HG03571 (cell line): ENCODE measurements around the gene LRRC59.
"Not testable (repeated sequence)": the region's sequence is repeated elsewhere in the genome, so short reads cannot be mapped to it uniquely, and the experiment has no call there.

Source experiments
- ATAC-seq: cut with Tn5 transposase; IDR thresholded peaks from one replicate; pipeline ENCODE4 v1.9.1; 2021; ENCODE audit not compliant: unreplicated experiment

Gene LRRC59

DNA sequence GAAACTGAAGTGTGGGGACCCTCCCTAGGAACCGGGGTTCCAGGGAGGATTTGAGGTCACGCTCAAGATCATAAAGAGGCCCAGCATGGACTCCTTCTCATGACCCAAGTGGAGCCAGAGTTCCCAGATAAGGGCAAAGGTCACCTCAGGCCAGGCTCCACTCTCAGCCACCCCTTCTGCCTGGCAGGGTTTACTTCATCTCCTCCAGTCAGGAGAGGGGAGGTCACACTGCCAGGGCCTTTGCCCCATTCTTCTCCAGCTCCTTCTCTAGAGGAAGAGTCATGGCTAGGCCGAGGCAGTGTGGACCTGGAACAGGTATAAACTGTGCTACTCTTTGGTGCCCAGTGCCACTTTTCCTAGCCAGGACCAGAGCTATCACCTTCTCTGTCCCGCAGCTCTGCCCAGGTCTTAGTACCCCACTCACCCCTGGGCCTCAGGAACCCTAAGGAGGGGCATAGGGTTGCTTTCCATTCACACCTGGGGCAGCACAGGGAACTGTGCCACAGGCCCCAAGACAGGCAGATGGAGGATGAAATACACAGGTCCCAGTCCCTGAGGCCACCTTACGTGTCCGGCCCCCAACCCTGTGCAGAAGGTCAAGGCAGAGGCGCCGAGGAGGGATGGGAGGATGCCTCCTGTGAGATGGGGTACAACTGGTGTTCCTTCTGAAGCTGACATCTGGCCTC lies 27.8 kb upstream of the LRRC59 start:
- no peak for ATAC-seq

DNA sequence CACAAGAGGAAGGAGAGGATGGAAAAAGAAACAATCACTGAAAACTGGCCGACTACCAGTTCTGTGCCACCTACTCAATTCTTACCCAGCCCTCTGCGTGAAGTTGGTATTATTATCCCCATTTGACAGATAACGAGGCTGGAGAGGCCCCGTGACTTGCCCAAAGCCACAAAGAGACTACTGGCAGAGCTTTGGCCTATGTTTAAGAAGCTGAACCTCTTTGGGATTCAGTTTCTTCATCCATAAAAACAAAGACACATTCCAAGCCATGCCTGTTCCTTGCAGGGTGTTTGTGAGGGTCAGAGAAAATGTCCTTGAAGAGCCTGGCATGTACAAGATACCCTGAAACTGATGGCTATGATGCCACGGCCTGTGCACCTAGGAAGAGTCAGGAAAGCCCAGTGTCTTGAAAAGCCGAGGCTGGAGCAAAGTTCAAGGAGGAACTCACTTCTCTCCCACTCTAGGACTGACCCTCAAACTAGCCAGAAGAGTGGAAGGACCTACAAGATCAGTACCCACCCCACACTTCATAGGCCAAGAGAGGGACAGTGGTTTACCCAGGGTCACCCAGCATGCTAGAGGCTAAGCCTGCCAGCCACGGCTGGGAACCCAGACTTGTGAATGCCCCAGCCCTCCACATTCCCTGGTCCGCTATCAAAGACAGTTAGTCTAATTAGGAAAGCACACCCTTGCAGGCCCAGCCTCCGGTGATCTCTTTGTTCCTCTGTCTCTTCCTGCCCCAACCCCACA lies 27.1 kb upstream of the LRRC59 start:
- no peak for ATAC-seq

DNA sequence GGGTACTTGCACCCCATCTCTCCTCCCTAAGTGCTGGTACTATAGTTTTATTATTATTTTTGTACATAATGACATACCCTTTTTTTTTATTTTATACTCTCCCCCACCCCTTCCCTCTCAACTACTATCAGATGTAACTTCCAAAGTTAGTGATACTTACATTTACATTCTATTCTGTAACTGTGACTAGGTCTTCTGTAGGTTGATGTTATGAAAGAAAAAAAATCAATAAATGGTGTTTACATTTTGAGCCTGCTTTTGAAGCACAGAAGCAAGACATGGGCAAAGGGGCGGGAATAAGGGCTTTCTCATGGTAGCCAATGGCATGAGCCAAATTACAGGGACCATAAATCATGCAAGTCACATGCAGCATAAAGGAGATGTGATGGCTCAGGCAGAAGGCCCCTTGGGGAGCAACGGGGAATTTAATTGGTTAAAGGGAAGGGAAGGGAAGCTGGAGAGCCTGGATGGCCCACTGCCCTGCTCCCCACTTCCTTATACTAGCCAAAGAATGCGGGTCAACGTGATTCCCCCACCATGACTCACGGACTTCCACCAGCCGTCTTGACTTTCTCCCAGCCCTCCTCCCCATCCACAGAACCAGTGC lies 26.3 kb upstream of the LRRC59 start:
- no peak for ATAC-seq

DNA sequence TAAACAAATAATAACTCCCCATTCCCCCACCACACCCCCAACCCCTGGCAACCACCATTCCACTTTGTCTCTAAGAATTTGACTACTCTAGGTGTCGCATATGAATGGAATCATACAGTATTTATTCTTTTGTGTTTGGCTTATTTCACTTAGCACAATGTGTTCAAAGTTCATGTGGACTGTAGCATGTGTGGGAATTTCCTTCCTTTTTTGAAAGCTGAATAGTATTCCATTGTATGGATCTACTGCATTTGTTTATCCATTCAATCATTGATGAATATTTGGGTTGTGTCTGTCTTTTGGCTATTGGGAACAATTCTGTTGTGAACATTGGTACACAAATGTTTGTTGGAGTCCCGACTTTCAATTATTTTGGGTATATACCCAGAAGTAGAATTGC lies 25.4 kb upstream of the LRRC59 start:
- ATAC-seq = no peak

DNA sequence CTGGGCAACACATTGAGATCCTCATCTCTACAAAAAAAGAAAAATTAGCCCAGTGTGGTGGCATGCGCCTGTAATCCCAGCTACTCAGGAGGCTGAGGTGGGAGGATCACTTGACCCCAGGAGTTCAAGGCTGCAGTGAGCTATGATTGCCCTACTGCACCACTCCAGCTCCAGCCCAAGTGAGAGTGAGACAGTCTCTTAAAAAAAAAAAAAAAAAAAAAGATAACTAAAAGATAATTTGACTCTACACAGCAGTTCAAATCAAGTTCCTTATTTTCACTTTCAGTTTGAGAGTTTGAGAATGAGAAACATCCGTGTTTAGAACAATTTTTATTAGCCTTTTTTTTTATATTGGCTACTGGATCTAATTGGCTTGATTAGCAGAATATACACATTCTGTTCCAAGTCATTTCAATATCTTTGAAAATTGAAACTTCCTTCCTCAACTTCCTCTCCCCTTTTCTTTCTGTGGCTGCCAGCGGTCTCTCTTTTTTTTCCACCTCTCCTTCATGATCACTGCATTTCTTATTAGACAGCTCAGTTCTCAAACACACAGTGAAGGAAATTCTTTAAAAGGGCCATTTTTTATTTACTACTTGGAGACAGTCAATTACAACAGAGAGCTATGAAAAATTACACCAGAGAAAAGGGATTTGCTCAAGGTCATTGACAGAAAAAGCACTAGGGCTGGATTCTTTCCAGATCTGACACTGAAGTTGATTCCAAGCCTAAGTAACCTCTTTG lies 24.2 kb upstream of the LRRC59 start:
- no peak for ATAC-seq

DNA sequence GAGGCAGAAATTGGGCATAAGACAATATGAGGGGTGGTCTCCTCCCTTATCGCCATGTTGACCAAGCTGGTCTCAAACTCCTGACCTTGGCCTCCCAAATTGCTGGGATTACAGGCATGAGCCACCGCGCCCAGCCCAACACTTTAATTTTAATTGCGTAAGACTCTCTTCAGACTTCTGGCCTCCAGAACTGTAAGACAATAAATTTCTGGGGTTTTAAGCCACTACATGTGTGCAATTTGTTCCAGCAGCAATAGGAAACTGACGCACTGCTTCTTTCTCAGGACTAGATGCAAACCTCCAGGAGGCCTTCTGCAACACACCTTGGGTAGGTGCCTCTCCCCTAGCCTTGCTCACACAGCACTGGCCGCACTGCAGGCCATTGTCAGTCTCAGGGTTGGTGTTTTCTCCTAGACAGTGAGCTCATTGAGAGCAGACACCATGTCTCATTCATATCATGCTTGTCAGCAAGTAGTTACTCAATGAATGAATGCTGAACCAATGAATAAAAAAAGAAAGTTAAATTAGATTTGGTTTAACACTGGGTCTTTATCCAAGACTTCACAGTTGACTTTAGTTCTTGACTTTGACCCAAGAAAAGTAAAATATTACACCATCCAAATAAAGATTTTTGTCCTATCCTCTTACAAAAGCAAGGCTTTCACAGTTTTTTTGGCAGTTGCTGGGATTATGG lies 23.2 kb upstream of the LRRC59 start:
- ATAC-seq = no peak

DNA sequence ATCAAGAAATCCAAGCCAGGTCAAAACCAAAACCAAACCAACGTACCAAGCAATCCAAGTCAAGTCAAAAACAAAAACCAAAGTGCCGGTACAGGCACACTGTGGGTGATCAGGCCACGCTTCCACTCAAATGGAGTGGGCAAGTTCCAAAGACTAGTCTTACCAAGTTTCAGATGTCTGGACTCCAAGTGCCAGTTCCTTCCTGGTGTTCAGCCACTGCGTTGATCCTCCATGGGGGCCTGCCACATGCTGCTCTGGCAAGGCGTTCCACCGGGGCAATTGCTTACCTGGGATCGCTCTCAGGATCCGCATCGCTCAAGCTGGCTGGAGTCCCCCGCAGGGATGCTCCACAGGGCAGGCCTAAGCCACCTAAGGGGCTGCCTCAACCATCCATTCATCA lies 22.3 kb upstream of the LRRC59 start:
- not testable (repeated sequence) for ATAC-seq

DNA sequence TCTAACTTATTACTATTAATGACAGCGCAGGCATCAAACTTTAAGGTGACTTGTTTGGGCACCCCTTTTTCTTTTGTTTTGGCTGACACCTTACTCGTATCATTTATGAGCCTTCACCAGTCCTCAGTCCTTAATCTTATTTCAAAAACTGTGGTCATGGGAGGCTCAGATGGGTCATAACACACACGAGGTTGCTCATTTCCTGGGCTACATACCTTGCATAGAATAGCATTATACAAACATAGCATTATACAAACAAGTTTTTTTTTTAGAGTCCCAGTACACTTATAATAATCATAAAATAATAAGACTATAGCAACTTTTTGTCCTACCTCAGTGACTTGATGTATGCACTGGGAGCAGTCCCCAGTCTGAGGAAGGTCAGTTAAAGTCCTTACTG lies 17.5 kb upstream of the LRRC59 start:
- no peak for ATAC-seq

DNA sequence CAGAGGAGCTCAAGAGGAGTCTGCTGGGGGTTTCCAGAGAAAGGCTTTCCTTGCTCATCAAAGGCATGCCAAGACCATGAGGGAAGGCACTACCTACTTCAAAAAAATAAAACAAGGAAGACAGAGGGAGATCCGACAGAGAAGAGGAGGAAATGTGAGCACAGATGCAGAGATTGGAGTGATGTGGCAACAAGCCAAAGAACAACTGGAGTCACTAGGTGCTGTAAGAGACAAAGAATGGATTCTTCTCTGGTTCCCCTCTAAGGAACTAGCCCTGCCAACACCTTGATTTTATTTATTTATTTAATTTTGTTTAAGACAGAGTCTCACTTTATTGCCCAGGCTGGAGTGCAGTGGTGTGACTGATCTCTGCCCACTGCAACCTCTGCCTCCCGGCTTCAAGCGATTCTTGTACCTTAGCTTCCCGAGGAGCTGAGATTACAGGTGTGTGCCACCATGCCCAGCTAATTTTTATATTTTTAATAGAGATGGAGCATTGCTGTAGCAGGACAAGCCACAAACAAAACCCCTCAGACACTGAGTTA lies 14.9 kb upstream of the LRRC59 start:
- no peak for ATAC-seq

DNA sequence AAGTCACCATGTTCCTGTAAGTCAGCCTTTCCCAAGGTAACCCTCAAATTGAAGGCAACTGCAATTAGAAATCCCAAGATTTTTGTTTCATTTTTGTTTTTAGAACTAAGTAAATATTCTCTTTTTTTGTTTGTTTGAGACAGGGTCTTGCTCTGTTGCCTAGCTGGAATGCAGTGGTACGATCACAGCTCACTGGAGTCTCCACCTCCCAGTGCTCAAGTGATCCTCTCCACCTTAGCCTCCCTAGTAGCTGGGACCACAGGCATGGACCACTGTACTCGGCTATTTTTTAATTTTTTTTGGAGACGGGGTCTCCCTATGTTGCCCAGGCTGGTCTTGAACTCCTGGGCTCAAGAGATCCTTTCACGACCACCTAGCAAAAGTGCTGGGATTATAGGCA lies 10.6 kb upstream of the LRRC59 start:
- no peak for ATAC-seq

DNA sequence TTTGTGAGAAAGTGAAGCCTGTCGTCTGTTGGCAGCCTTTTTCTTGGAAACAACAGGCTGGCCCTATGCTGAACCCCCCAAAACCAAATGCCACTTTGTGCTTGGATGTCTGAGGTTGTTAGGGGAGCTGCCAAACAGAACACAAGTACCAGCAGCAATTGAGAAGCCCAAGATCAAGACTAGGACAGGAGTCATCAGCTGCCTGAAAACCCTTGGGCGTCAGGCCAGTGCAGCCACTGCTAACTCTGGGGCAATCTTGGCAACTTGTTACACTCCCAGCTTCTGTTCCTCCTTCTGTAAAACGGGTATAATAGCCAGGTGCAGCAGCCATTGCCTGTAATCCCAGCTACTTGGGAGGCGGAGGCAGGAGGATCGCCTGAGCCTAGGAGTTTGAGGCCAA lies 9.3 kb upstream of the LRRC59 start:
- no peak for ATAC-seq

DNA sequence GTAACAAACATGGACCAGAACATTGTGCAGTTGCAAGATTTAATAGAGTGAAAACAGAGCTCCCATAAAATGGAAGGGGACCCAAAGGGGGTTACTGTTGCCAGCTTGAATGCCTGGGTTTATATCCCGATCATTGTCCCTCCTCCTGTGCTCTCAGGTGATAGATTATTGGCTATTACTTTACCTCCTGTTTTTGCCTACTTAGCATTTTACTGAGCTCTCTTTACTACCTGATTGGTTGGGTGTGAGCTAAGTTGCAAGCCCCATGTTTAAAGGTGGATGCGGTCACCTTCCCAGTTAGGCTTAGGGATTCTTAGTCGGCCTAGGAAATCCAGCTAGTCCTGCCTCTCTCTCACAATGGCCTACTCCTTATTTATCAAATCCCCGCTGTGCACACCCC lies 8.0 kb upstream of the LRRC59 start:
- ATAC-seq = not testable (repeated sequence)

DNA sequence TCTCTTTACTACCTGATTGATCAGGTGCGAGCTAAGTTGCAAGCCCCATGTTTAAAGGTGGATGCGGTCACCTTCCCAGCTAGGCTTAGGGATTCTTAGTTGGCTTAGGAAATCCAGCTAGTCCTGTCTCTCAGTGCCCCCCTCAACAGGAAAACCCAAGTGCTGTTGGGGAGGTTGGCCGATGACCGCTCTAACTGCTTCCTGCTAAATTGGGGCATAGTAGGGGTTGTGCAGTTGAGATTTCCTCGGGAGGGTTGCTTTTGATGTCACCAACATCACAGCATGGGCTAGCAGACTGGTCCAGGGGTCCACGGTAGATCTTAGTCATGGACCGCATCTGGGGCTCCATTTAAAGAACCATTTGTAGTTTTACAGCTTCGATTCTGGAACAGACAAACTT lies 2.3 kb upstream of the LRRC59 start:
- ATAC-seq = not testable (repeated sequence)

DNA sequence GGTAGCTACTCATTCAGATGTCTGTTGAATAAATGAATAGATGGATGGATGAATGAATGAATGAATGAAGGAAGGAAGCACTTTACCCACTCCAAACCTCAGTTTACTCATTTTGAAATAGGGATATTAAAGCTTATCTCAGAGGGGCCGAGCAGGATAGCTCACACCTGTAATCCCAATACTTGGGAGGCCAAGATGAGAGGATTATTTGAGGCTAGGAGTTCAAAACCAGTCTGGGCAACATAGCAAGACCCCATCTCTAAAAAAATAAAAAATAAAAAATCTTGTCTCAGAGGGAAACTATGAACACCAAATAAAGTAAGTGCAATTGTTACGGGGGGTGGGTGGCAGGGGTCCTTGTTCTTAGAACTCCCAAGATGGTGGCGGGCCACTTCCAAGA lies 1.3 kb upstream of the LRRC59 start:
- ATAC-seq = not testable (repeated sequence)

DNA sequence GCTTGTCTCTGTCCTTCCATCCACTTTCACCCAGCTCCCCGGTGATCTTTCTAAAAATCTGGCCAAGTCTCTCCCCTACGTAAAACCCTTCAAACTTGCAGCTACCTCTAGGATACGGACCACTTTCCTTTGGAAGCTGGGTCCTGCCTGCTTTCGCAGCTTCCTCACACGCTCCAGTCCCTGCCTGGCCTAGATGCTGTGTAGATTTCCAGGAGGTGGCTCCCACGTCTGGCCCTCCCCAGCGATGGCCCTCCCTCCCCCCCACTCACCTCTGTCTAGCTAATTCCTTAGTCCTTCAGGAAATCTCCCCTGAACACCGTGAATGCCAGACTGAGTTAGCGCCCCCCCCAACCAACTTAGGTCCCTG lies 579 bp upstream of the LRRC59 start:
- no peak for ATAC-seq

DNA sequence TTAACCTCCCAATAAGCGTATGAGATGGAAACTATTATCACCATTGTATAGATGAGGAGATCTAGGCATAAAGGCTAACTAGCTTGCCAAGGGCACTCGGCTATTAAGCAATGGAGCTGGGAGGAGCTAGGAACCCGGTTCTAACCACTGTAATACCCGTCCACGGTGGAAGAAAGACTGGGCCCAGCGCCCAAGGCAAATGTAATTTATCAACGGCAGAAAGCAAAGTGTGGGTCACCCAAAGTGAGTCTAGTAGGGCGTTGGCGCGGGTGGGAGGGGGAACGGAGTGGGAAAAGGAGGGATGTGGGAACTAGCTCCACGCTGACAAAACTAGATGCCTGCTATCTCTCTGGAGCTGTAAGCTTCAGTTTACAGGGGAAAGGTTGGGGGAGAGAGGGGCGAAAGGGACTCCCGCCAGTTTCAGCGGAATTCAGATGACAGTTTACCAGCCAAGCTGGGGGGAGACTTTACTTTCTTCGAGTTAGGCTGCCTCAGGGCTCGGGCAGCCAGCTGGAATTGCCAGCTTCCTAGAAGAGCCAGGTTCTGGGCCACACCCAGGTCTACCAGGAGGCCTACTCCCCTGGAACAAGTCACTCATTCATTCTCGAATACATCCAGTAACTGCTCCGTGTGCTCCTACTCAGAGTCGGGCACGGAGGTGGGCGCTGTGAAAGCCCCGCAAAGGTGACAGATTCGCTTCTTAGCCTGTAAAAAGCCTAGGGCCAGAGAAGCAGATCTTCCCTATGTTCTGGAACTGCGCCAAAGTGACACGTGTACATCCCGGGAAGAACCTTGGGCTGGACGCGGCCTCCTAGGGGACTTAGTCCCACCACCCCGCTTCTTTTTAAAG lies 837 bp downstream of the LRRC59 start:
- ATAC-seq = no peak

DNA sequence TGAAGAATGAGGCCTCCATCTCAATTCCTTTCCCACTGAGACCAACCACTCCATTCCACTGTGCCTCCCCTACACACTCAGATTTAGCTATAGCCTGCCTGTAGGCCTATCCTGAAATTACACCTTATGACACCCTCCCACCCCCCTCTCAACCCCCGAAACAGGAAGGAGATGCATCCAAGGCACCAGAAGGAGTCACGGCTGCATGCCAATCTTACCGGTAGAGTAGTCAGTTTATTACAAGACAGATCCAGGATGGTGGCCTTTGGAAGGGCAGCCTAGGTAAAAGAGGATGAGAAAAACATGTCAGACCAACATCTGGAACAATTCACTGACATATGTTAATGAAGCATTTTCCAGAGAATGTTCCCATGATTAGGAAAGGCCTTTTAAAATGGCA lies 2.6 kb downstream of the LRRC59 start:
- no peak for ATAC-seq

DNA sequence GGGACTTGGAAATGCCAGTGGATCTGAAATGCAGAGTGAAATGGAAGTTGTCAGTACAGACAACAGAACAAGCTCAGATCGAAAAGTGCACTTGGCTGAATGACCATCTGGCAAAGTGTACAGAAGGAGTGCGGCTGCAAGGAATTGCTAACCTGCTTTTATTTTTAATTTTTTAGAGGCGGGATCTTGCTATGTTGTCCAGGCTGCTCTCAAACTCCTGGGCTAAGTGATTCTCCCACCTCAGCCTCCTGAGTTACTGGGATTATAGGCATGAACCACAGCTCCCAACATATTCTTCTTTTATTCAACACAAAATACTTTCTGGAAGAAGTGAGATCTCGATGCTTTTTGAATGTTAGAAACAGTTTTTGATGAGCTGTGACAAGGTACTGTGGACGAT lies 3.6 kb downstream of the LRRC59 start:
- ATAC-seq = no peak

DNA sequence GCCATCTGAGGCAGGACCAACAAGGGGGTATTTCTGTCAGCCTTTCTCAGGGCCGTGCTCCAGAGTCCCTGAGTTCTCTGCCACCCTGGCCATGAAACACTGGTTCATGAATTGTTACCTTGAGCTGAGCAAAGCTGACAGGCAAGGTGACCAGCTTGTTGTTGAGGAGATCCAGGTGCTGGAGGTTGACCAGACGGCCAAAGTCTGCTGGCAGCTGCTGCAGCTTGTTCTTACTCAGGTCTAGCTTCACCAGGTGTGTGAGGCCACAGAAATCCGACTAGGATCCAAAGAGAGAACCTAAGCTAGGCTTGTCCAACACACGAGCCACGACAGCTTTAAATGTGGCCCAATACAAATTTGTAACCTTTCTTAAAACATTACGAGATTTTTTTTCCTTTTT lies 4.7 kb downstream of the LRRC59 start:
- no peak for ATAC-seq

DNA sequence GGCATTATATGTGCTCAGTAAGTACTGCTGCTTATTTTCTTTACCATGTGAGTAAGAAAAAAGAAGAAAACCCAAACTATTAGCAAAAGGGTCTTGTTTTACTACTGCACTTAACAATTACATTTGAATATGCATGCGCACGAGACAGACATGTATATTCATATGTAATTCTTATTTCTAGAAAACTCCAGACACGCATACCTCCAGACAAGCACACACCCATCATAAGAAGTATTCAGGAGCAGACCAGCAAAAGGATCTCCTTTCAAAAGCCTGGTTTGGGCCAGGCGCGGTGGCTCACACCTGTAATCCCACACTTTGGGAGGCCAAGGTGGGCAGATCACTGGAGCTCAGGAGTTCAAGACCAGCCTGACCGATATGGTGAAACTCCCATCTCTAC lies 7.8 kb downstream of the LRRC59 start:
- no peak for ATAC-seq
